Stimulated activated CD8-positive, alpha-beta memory T cell treated with anti-CD3 and anti-CD28 coated beads, Interleukin-4, amount 100 ng/mL, for 1 hour (primary cell): ENCODE measurements around the gene MLLT1.

Source experiments
- DNase-seq, 2 donors: peaks; one replicate each; pipeline ENCODE4 v3.0.0-alpha.2; 2020; ENCODE audit warnings: low read depth in 2 of 2, low spot score in 1 of 2

Gene MLLT1

GRCh38 chr19:6236310-6237291 is 43.2 kb downstream of the MLLT1 start:
- DNase-seq, result no peak

- no peak for DNase-seq
These were observed 44.5 kb downstream of the MLLT1 start for GRCh38 chr19:6235031-6235951.

- DNase-seq, result no peak
These were observed 45.2 kb downstream of the MLLT1 start for GRCh38 chr19:6234527-6234926.

GRCh38 chr19:6233827-6234511 is 45.8 kb downstream of the MLLT1 start:
- no peak for DNase-seq

GRCh38 chr19:6233056-6233826 is 46.5 kb downstream of the MLLT1 start:
- DNase-seq, result no peak

GRCh38 chr19:6232601-6233055 is 47.1 kb downstream of the MLLT1 start:
- DNase-seq, result no peak

- no peak for DNase-seq
These were observed 48.8 kb downstream of the MLLT1 start for GRCh38 chr19:6230991-6231448.

- DNase-seq, result no peak
These were observed 49.6 kb downstream of the MLLT1 start for GRCh38 chr19:6229951-6230712.

- no peak for DNase-seq
These were observed 50.4 kb downstream of the MLLT1 start for GRCh38 chr19:6229216-6229913.

GRCh38 chr19:6228551-6229215 is 51.1 kb downstream of the MLLT1 start:
- no peak for DNase-seq

- no peak for DNase-seq
These were observed 51.8 kb downstream of the MLLT1 start for GRCh38 chr19:6227936-6228325.

- DNase-seq, result no peak
These were observed 52.4 kb downstream of the MLLT1 start for GRCh38 chr19:6227156-6227935.

GRCh38 chr19:6226444-6227155 is 53.2 kb downstream of the MLLT1 start:
- DNase-seq, result no peak

GRCh38 chr19:6226012-6226411 is 53.8 kb downstream of the MLLT1 start:
- no peak for DNase-seq

GRCh38 chr19:6225232-6225865 is 54.4 kb downstream of the MLLT1 start:
- DNase-seq, result no peak

- DNase-seq, result no peak
These were observed 55.5 kb downstream of the MLLT1 start for GRCh38 chr19:6224308-6224675.
